Hepatocyte (in vitro differentiated cells): Measurements from ENCODE around the gene DDT.
"Not testable (repeated sequence)": the region's sequence is repeated elsewhere in the genome, so short reads cannot be mapped to it uniquely, and the experiment has no call there.

Source experiments
- CTCF ChIP-seq: fragments of 200-600 bp; sonication (generic); IDR thresholded peaks from 2 replicates; pipeline ENCODE4 v1.5.1; 2016; ENCODE audit warnings: antibody characterized with exemption, mild to moderate bottlenecking; ENCODE audit not compliant: poor library complexity
- EZH2 ChIP-seq: fragments of 200-600 bp; sonication (generic); IDR thresholded peaks from 2 replicates; pipeline ENCODE4 v1.6.1; 2016; ENCODE audit warnings: antibody characterized with exemption, mild to moderate bottlenecking, borderline replicate concordance
- EZH2phosphoT487 ChIP-seq: fragments of 200-600 bp; sonication (generic); IDR thresholded peaks from one replicate; pipeline ENCODE4 v1.6.1; 2018; ENCODE audit warnings: antibody characterized with exemption, mild to moderate bottlenecking, low read depth, moderate library complexity; ENCODE audit not compliant: unreplicated experiment, severe bottlenecking

DNA sequence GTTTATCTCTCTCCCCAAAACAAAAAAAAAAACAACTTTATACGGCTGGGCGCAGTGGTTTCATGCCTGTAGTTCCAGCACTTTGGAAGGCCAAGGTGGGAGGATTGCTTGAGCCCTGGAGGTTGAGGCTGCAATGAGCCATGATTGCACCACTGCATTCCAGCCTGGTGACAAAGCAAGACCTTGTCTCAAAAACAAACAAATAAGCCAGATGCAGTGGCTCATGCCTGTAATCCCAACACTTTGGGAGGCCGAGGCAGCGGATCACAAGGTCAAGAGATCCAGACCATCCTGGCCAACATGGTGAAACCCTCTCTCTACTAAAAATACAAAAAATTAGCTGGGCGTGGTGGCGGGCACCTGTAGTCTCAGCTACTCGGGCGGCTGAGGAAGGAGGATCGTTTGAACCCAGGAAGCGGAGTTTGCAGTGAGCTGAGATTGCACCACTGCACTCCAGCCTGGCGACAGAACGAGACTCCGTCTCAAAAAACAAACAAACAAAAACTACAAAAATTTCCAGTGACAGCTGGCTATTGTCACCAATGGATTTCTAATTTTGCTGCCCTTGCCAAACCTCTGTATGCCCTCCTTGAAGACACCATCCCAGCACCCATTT is 52.5 kb downstream of the DDT start:
- TF ChIP-seq CTCF, EZH2phosphoT487, EZH2: not testable (repeated sequence)
